H1 (cell line): ENCODE results near the gene HP1BP3.

Experiments
- BACH1 ChIP-seq: IDR thresholded peaks from 2 replicates; pipeline ENCODE4 v1.6.1; 2012; ENCODE audit warnings: low read length, improper control_type of control experiment
- EGR1 ChIP-seq: IDR thresholded peaks from 2 replicates; pipeline ENCODE4 v1.6.1; 2011; ENCODE audit warnings: low read depth, low read length, borderline replicate concordance
- EZH2 ChIP-seq: fragments of 200-600 bp; sonication (generic); IDR thresholded peaks from 2 replicates; pipeline ENCODE4 v1.7.1; 2012; ENCODE audit warnings: low read depth, mild to moderate bottlenecking, moderate library complexity, low read length, inconsistent platforms; ENCODE audit not compliant: severe bottlenecking
- RBBP5 ChIP-seq: IDR thresholded peaks from 2 replicates; pipeline ENCODE4 v1.7.1; 2012; ENCODE audit warnings: low read depth, mild to moderate bottlenecking, inconsistent platforms, low read length, moderate library complexity, borderline replicate concordance

GRCh38 chr1:20713440-20713839 is 73.7 kb downstream of the HP1BP3 start:
- TF ChIP-seq EZH2, result no peak
- TF ChIP-seq BACH1, result no peak
- TF ChIP-seq EGR1, result no peak
- TF ChIP-seq RBBP5, result no peak
